Psoas muscle (tissue), 8 donors: Measurements from ENCODE around the gene PRIMA1. TPM values are rescaled to one million over a fixed set of nuclear protein-coding genes. Genes with fewer than 3 reads are reported as not detected.
A peak's percentile ranks its signal among the peaks of the same experiment; 100 is the strongest.

ENCODE experiments used
- ATAC-seq, 4 donors: fragments of 200-7000 bp; cut with Tn5 transposase; one replicate each; pipeline ENCODE4 v1.9.1; 2020; ENCODE audit warnings: moderate library complexity in 3 of 4, mild to moderate bottlenecking in 2 of 4
- DNase-seq, 2 donors: peaks; one replicate each; pipeline ENCODE4 v3.0.0-alpha.2; 2020
- H3K27ac ChIP-seq: fragments of 200-600 bp; one replicate; pipeline ENCODE4 v1.8.0; 2022
- H3K27me3 ChIP-seq, 3 donors: fragments of 200-600 bp in 1 of 3; one replicate each; pipeline versions ENCODE4 v1.6.1 to v1.8.0; 2013 to 2022; ENCODE audit warnings: low read length in 2 of 3, mild to moderate bottlenecking in 2 of 3, moderate library complexity in 1 of 3; ENCODE audit not compliant: insufficient read depth in 3 of 3
- H3K36me3 ChIP-seq, 2 donors: fragments of 200-600 bp in 1 of 2; one replicate each; pipeline versions ENCODE4 v1.6.1 to v1.8.0; 2013 to 2022; ENCODE audit warnings: low read depth in 1 of 2, mild to moderate bottlenecking in 1 of 2, moderate library complexity in 1 of 2; ENCODE audit not compliant: insufficient read depth in 1 of 2
- H3K4me1 ChIP-seq: fragments of 200-600 bp; one replicate; pipeline ENCODE4 v1.8.0; 2022
- H3K4me3 ChIP-seq: fragments of 200-600 bp; one replicate; pipeline ENCODE4 v1.8.0; 2022; ENCODE audit warnings: mild to moderate bottlenecking
- H3K9me3 ChIP-seq: fragments of 200-600 bp; one replicate; pipeline ENCODE4 v1.8.0; 2022
- WGBS, 3 donors: extraction: QIAGEN DNeasy Blood & Tissue Kit; methylation state at CpG; one replicate each; pipeline versions ENCODE4 v1.1.6 to v1.1.7; 2013; 5-methylcytosine and 5-hydroxymethylcytosine counted together
- intact Hi-C, 2 donors: fragments of 100-400 bp; cut with DNase I; formaldehyde crosslinking; loops; one replicate each; pipeline versions ENCODE4 v1.11.0 to v1.14.2; 2022
- polyA plus RNA-seq, 3 donors: library from polyadenylated mRNA; stranded (reverse); fragments of 200-250 nt; gene quantifications; one replicate each; pipeline ENCODE4 v1.2.3, GENCODE V29; 2013
- total RNA-seq, 4 donors: library from RNA; stranded (reverse); fragmentation: NEBNext Ultra II Directional in 2 of 4; extraction: Animal tissue kit (Norgen Biotek cat#: 25700) in 2 of 4; gene quantifications; one replicate each; pipeline versions ENCODE4 v1.2.1 to v1.2.4, GENCODE V29; 2021 to 2023
- TF ChIP-seq, protein P1 (sequence below): fragments of 200-600 bp; IDR thresholded peaks from one replicate; pipeline ENCODE4 v1.8.0; 2022; ENCODE audit warnings: antibody characterized with exemption
- donor health status: healthy with polysubstance abuse.
- donor health status: DM: no; HTN: no; CAD: no; lungs with moderate emphysema.
- donor health status: Bipolar disorder and iron deficiency.
- donor health status: healthy.
- donor health status: DM: yes; HTN: yes; CAD: no.
- donor health status: DM: no; HTN: no; CAD: no.
- donor health status: DM: no; HTN: no; CAD: no.
- donor health status: DM: yes; HTN: yes; CAD: no.

The PRIMA1 gene
- total and polyA plus RNA-seq, 7 donors: 0.17 to 0.77 (median 0.19) TPM

DNA sequence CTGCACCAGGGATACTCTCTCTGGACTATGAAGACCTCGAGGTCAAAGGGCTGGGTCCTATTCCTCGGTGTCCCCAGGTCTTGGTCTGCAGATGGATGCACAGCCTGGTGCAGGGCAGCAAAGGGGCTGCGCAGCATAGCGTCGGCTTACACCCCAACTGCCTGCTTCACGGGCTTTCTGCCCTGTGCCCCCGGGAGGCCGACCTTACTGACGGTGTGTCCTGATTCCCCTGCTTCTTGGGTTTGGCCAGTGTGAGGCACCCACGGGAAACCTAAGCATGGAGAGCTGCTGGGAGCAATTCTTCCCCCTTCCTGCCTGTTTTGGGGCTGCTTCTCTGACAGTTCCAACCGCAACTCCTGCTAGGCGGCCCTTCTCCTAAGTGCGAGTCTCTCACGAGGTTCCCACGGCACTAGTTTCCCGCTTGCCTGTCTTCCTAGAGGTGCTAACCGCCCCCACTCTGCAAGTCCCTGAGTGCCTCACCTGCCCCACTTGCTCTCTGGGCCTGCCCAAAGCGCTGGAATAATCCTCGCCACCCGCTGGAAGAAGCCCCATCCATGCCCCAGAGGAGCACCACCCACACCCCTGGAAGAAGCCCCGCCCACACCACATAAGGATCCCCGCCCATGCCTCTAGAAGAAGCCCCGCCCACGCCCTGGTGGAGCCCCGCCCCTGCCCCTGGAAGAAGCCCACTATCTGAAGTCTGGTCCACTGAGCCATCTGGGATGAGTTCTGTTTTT lies 54.0 kb downstream of the PRIMA1 start:
- no peak overlapping the region for H3K4me3 ChIP-seq
- no peaks in the 10 kb centered on the region for H3K4me1 ChIP-seq
- H3K36me3 ChIP-seq: no peaks in the 10 kb centered on the region
- TF ChIP-seq, protein P1, sequence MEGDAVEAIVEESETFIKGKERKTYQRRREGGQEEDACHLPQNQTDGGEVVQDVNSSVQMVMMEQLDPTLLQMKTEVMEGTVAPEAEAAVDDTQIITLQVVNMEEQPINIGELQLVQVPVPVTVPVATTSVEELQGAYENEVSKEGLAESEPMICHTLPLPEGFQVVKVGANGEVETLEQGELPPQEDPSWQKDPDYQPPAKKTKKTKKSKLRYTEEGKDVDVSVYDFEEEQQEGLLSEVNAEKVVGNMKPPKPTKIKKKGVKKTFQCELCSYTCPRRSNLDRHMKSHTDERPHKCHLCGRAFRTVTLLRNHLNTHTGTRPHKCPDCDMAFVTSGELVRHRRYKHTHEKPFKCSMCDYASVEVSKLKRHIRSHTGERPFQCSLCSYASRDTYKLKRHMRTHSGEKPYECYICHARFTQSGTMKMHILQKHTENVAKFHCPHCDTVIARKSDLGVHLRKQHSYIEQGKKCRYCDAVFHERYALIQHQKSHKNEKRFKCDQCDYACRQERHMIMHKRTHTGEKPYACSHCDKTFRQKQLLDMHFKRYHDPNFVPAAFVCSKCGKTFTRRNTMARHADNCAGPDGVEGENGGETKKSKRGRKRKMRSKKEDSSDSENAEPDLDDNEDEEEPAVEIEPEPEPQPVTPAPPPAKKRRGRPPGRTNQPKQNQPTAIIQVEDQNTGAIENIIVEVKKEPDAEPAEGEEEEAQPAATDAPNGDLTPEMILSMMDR: no peak
- 77 to 89% (median 86%) methylated on average over 25 of the region's 25 CpGs for WGBS, 3 donors
- H3K27me3 ChIP-seq: no peaks in the 10 kb centered on the region
- DNase-seq (peak in 1 of 2 donors; percentile 32), ATAC-seq (no peak)
- H3K9me3 ChIP-seq: no peaks in the 10 kb centered on the region
- intact Hi-C loops: no loop called here
- no peak overlapping the region for H3K27ac ChIP-seq

DNA sequence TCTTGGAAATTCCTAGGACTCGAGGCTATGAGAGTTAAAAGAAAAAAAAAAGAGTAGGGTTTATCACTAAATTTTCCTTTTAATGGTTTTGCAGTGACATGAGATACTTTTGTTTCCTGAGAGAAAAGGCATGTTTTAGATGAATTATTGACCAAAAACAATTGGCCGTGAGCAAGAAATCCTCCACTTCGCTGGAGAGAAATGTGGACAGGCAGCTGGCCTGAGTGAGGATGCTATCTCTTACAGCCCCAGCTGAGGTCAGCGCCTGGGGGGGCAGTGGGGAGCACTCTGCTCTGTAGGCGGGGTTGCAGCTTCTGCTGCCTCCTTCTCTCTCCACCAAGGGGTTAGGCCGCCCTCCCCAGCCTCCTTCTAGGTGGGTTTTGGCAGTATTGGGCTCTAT lies 54.7 kb downstream of the PRIMA1 start:
- intact Hi-C loops: no loop called here
- H3K27ac ChIP-seq: no peak overlapping the region
- H3K36me3 ChIP-seq: no peaks in the 10 kb centered on the region
- H3K9me3 ChIP-seq: no peaks in the 10 kb centered on the region
- H3K4me1 ChIP-seq: no peaks in the 10 kb centered on the region
- peak in 1 of 2 donors; percentile 30 for DNase-seq
- H3K4me3 ChIP-seq: no peak overlapping the region
- TF ChIP-seq, protein P1: no peak
- 46 to 59% (median 59%) methylated on average over 6 of the region's 6 CpGs for WGBS, 3 donors
- no peak for ATAC-seq
- no peaks in the 10 kb centered on the region for H3K27me3 ChIP-seq

DNA sequence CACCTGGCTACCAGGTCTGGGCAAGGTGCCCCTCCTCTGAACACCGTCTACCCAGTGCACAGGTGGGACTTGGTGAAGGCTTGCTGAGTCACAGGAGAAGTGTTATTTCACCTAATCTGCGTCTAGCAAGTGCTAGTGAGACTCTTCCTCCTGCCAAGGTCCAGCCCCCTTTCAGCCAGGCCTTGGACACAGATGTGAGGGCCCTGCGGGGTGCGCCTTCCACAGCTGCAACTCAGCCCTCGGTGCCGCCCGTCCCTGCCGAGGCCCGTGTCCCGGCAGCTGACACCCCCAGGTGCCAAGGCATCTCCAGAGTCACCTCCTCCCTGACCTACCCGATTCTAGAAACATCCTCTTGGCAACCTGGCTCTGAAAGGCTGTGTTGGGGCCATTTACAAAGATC lies 55.1 kb downstream of the PRIMA1 start:
- intact Hi-C loops: no loop called here

DNA sequence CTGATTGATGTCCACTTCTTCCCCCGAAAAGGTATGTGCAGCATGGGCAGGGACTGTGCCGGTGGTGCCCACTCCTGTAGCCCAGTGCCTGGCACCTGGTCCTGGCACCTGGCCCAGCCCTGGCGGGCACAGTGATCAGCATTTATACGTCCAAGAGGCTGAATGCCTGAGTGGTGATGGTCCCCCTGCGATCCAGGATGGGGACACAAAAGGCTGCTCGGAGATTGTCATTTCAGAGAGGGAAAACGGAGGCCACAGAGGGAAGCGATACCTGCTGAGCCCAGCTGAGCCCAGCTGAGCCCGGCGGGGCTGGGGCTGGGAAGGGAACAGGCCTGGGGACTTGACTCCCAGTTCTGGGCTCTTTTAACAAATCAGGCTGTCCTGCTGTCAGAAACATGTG lies 55.8 kb downstream of the PRIMA1 start:
- Histone ChIP-seq H3K4me3 (no peak overlapping the region), H3K9me3 (no peaks in the 10 kb centered on the region), H3K4me1 (no peaks in the 10 kb centered on the region), H3K36me3 (no peaks in the 10 kb centered on the region), H3K27me3 (no peaks in the 10 kb centered on the region), H3K27ac (no peak overlapping the region)
- DNase-seq (peak in 1 of 2 donors; percentile 21), ATAC-seq (no peak)
- 79 to 89% (median 88%) methylated on average over 10 of the region's 10 CpGs for WGBS, 3 donors
- TF ChIP-seq, protein P1: no peak
- intact Hi-C loops: no loop called here

More for the DNA sequence above, 55.1 kb downstream of the PRIMA1 start:
- Histone ChIP-seq H3K4me3 (no peak overlapping the region), H3K27ac (no peak overlapping the region), H3K27me3 (no peaks in the 10 kb centered on the region), H3K9me3 (no peaks in the 10 kb centered on the region), H3K36me3 (no peaks in the 10 kb centered on the region), H3K4me1 (no peaks in the 10 kb centered on the region)
- DNase-seq (peak in 1 of 2 donors; percentile 29), ATAC-seq (no peak)
- WGBS, 3 donors: 46 to 58% (median 57%) methylated on average over 11 of the region's 11 CpGs
- TF ChIP-seq, protein P1: no peak

DNA sequence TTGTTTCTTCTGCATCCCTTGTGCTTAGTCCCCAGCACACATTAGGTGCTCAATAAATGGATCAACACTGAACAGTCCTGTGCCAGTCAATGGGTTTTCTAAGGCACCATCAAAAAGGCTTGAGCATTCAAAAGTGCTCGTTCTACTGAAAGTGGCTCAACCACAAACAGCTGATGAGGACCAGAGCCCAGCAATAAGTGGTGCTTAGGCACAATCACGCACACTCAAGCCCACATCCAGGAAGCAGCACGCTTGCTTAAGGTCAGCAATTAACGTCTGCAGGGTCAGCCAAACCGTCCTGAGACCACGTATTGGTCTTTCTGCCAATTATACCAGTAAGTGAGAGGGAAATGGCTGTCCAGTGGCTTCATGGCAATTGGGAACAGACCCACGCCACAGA lies 56.5 kb downstream of the PRIMA1 start:
- Histone ChIP-seq H3K4me1 (no peaks in the 10 kb centered on the region), H3K4me3 (no peak overlapping the region), H3K9me3 (no peaks in the 10 kb centered on the region), H3K27ac (no peak overlapping the region), H3K27me3 (no peaks in the 10 kb centered on the region), H3K36me3 (no peaks in the 10 kb centered on the region)
- intact Hi-C loops: no loop called here
- DNase-seq: peak in 1 of 2 donors; percentile 8
- no peak for ATAC-seq
- 52 to 62% (median 53%) methylated on average over 7 of the region's 7 CpGs for WGBS, 3 donors
- TF ChIP-seq, protein P1: no peak
